ENCODE measurements around the gene DNAJC3.
"Not testable (repeated sequence)": the region's sequence is repeated elsewhere in the genome, so short reads cannot be mapped to it uniquely, and the experiment has no call there.

DNAJC3 gene, protein sequence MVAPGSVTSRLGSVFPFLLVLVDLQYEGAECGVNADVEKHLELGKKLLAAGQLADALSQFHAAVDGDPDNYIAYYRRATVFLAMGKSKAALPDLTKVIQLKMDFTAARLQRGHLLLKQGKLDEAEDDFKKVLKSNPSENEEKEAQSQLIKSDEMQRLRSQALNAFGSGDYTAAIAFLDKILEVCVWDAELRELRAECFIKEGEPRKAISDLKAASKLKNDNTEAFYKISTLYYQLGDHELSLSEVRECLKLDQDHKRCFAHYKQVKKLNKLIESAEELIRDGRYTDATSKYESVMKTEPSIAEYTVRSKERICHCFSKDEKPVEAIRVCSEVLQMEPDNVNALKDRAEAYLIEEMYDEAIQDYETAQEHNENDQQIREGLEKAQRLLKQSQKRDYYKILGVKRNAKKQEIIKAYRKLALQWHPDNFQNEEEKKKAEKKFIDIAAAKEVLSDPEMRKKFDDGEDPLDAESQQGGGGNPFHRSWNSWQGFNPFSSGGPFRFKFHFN

DNA sequence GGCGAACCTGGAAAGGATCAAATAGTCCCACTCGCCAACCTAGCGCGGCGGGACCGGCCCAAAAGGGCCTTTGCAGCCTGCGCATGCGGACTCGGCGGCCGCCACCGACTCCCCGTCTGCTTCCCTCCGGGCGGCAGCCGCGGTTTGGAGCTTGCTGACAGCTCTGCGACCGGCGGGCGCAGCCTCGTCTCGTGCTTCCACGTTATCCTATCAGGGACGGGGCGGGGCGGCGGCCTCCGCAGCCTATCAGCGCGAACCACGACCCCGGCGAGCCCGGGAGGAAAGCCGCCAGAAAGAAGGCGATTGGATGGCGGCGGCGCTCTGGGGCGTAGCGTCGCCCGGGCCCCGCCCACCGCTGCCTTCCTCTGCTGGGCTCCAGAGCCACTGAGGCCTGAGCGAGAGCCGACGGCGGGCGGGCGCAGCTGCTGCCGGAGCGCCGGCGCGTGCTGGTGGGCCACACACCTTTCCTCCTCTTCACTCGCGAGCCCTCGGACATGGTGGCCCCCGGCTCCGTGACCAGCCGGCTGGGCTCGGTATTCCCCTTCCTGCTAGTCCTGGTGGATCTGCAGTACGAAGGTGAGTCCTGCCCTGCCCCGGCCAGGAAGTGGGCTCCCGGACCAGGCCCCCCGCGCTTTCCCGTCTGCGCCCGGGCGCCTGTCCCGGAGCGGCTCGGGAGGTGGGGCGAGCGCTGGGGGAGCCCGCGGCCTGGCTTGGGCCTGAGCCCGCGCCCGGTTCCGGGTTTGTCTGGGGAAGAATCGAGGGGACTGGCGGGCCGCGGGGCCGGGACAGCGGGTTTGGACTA, at the start of gene DNAJC3:
TSS of gene DNAJC3 (plus strand) at position 378 of the 802 bp plus-strand sequence. CDS start at position 495, 117 bp downstream.
- DNase-seq, result peak; percentile 98

DNA sequence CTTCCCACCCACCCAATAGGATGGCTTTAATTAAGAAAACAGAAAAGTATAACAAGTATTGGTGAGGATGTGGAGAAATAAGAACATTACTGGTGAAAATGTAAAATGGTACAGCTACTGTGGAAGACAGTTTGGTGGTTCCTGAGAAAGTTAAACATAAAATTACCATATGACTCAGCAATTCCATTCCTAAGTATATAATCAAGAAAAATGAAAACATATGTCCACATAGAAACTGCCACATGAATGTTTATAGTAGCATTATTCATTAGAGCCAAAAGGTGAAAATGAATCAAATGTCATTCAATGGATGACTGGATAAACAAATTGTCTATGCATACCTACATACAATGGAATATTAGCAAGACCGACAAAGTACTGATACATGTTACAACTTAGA, 49.3 kb upstream of the DNAJC3 start:
- no peak for DNase-seq

DNA sequence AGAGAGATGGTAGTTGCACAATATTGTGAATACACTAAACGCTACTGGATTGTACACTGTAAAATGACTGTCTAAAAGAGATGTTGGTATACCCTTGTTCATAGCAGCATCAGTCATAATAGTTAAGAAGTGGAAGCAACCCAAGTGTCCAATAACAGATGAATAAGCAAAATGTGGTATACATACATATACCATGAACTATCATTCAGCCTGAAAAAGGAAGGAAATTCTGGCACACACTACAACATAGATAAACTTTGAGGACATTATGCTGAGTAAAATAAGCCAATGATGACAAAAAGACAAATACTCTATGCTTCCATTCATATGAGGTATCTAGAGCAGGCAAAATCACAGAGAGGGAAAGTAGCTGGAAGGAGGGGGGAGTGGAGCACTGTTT, 48.5 kb upstream of the DNAJC3 start:
- no peak for DNase-seq

DNA sequence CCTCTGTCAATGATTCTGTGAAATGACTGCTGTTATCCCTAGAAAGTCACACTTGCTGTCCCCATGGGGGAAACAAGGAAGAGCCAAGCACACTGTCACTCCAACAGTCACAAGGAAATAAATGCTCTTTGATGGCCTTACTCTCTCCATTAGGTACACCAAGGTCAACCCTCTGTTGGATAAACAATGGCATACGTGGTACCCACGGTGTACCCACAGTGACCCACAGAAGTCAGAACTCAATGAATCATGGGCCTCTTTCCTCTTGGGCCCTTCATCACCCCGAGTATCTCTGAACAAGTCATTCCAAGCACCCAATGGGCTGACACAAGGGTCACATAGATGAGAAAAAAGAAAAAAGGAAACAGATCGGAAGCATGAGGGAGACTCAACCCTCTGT, 47.9 kb upstream of the DNAJC3 start:
- DNase-seq, result no peak

DNA sequence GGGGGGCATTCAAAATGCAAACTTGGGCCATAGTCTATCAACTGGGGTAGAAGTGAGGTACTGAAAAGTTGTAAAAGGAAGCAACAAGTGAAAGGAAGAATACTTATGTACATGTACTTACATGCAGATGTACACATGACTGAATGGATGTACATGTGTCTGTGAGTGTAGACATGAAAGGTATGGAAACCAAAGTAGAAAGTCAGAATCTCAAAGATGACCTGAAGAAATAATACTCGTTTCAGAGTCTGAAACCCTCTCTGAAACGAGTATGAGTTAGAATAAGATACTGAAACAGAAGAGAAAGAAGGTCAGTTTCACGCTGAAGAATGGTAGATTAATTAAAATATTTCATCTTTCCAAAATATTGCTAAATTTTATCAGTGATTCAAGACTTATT, 46.3 kb upstream of the DNAJC3 start:
- no peak for DNase-seq

DNA sequence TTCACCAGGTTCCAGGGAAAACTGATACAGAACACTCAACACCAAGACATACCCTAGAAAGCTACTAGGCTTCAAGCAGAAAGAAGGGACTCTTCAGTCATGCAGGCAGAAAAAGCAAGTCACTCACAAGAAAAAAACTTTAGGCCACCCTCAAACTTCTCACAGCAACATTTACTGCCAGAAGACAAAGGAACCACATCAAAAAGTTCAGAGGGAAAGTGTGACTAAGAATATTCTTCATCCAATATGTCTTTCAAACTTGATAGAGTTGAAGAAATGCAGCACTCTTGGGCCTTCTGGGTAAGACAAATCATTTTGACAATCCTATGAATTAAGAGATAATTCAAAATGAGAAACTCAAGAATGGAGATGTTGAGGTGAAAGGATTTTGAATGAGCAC, 40.1 kb upstream of the DNAJC3 start:
- no peak for DNase-seq

DNA sequence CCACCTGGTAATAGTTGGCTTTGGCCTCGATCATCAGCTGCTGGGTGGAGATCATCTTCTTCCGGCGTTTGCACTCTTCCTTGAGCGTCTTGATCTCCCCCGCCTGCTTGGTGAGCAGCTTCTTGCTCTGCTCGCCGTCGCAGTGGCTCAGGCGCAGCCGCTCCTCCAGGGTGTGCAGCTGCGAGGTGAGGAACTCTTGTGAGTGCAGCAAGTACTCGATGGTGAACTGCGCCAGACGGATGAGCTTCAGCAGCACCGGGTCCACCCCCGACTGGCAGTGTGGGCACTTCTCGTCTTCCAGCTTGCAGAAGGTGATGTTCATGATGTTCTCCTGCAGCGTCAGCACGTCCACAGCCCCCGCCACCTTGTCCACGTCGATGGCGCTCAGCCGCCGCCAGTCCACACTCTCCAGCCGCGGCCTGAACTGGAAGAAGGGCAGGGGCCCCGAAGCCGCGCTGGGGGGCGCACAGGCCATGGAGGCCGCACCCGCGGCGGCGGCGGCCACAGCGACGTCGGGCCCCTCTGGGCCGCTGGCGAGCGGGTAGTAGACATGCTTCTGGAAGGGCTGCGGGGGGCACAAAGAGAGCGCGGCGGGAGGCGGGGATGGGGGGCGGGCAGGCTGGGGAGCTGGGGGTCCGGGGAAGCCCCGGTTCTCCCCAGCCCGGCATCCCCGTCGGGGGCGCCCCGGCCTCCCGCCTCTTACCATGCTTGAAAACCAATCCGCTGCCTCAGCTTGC, 35.5 kb upstream of the DNAJC3 start:
- DNase-seq, result no peak

DNA sequence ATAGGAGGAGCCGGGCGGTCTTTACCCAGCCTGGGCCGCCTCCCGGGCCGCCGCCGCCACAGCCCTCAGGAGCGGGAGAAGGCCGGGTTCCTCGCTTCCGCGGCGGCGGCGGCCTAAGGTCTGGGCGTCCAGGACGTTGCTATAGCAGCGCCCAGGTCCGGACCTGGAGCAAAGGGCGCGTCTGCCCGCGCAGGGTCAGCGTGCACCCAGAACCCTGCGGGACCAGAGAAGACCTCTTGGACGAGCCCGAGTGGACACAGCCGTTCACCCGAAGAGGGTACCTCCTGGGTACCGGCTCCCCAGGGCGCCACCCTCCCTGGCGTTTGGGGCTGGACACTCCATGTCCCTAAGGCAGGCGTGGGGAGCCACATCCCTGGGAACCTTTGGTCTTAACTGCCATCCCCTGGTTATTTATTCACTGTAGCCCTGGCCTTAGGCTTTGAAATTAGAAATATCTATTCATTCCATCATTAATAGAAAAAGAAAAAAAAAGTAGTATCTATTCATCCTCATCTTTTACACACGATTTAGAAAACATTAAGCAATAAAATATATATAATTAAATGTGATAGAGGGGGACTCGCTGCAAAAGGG, 34.8 kb upstream of the DNAJC3 start:
- no peak for DNase-seq

DNA sequence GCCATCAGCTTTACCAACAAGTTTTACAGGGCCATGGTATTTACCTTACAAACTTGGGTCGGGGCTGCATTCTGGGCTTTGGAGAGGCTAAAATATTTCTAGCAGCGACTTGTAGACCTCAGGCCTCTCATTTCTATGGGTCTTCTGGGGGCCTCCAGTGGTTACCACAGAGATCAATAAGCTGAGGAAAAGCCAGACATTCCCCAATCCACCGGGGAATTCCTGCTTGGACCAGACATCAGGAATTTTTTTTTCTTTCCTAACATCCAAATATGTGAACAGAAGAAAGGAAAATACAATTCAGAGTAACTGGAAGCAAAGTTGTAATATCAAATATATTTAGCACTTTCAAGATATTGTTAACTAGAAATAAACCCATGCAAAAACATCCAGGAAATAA, 33.9 kb upstream of the DNAJC3 start:
- DNase-seq, result no peak

DNA sequence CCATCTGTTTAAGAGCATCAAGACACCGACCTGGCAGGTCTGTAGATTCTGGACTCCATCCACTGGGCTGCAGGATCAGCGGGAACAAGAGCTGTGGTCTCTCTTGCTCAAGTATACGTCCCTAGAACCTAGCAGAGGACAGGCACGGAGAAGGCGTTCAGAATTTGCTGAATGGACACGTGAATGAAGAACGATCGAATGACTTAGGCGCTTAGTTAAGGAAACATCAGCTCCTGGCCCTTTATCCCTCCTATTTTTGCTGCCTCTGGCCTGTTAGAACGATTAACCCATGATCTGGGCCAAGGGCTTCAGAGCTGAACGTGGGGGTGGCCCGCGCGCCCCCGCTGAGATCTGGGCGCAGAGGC, 33.4 kb upstream of the DNAJC3 start:
- DNase-seq, result no peak

DNA sequence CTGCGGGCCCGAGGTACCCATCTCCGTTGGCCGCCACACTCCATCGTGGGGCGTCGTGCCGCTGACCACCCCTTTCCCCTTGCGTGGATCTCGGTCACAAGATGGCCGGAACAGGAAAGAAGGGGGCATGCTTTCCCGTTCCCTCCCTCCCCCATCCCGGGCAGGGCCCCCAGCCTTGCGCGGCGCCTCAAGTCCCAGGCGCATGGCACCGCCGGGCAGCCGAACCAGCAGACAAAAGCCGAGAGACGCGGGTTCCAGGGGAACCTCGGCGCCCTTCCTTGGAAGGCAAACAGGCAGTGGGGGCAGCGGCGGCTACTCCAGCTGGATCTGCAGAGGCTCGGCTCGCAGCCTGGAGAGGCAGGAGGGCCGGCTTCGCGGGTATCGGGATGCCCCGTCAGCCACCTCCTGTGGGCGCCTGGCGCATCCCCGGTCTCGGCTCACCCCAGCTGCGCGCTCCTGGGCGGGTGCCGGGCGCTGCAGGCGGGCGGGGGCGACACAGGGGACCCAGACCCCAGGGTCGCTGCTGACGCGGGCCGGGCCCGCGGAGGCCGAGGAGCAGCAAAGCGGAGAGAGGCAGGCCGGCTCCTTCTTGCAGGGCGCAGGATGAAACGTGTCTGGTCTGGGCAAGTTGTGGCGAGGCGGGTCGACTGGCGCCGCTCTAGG, 32.9 kb upstream of the DNAJC3 start:
- no peak for DNase-seq

DNA sequence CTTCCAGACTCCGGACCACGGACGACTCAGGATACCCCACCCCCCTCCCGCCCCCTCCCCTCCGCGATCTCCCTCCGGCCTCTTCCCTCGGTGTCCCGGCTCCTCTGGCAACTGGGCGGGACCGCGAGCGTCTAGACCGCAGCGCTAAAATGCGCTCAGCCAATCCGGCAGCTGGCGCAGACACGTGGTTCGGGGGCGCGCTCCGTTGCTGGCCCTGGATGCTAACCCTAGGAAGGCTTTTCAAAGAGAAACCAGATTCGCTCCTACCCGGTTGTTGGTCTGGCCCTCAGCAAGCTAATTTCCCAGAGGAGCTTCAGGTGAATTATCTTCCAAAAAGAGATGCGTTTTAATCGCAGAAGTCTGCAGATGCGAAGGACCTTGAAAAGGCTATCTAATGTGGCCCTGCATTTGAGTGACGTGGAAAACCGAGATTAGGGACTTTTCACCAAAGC, 32.3 kb upstream of the DNAJC3 start, which contains the start of gene DZIP1:
TSS of gene DZIP1 (minus strand) at position 106 of the 452 bp plus-strand sequence. CDS start 2,677 bp downstream, outside the sequence.
- DNase-seq, result peak; percentile 24

DNA sequence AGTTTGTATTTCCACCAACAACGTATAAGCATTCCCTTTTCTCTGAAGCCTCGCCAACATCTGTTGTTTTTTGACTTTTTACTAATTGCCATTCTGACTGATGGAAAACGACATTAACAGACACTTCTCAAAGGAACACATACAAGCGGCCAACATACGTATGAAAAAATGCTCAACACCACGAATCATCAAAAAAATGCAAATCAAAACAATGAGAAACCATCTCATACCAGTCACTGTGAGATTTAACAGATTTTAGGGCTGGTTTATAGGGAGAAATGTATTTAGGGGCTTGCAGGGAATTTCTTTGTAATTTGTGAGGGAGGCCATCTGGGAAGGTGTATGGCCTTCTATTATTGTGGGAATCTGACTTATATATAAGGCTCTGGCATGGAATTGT, 29.6 kb upstream of the DNAJC3 start:
- DNase-seq, result no peak

DNA sequence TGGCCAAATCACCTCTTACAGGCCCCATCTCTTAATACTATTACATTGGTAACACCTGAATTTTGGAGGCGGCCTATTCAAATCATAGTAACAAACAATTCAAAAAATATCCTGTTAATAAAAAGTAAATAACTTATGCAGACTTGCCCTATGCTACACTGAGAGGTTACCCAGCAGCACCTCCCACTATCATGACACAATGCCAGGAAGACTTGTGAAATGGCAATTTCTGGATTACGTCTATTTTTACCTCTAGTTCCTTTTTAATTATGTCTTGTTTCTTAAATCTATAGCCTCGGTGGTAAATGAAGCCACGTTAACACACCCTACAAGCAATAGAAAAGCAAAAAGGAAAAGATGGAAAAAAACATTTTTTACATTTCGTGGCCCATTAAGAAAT, 26.2 kb upstream of the DNAJC3 start:
- peak; percentile 23 for DNase-seq

DNA sequence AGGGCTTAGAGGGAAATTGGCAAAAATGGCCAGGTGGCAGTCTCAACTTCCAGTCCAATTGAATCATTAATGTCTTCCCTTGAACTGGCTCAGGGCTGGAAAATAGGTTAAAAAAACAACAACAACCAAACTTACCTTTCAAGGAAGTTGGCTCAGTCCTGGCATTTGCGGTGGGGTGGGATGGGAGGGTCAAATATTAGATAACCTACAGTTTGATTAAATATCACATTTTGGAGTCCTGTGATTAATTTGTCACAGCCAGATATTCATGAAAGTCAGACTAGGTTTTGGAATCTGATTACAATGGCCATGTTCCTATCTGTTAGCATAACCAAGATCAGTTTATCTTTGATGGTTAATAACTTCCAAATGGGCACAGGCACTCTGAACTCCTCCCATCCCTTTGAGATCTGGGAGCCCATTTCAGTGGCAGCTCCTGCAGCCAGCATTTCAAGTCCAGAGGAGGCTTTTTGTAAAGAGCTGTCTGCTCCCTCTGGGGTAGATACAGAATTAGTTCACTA, 24.6 kb upstream of the DNAJC3 start:
- DNase-seq, result no peak

DNA sequence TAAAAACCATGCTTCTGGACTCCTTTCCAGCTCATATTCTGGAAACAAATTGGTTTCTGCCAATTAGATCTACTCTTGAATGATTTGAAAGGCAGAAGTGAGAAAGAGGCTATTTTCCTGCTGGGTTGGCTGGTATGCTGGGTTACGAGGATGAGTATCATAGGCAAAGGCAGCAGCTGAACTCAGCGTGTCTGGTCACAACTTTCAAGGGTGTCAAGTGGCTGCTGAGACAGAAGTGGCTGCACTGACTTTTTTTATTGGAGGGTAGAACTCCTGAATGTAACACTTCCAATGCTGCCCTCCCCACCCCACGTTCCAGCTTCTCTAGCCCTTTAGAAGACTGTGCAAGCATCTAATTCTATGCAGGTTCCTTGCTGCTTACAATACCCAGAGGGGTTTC, 24.1 kb upstream of the DNAJC3 start:
- no peak for DNase-seq

DNA sequence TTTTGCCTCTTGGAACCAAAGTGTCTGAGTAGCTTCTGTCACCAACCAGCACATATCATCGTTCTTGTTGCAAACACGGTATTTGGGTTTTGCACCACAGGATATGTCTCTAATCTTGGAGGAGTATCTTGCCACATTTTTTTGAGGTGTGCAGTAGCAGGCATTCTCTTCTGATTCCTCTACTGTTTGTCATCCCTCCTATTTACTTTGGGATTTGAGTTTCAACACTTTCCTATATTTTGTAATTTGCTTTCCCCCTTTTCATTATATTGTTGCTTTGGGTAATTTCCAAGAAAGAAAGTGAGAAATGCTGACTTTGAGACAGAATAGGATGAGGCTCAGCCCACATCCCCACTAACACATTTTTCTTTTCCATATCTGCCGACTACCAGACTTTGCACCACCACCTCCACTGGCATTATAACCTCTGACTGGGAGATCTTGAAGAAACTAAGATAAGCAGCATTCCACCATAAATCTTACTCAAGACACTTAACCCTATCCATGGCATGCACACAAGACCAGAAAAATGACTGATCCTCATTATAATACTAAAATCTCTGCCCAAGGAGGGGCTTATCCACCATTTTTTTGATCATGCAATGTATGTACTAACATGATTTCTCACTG, 20.4 kb upstream of the DNAJC3 start:
- no peak for DNase-seq

DNA sequence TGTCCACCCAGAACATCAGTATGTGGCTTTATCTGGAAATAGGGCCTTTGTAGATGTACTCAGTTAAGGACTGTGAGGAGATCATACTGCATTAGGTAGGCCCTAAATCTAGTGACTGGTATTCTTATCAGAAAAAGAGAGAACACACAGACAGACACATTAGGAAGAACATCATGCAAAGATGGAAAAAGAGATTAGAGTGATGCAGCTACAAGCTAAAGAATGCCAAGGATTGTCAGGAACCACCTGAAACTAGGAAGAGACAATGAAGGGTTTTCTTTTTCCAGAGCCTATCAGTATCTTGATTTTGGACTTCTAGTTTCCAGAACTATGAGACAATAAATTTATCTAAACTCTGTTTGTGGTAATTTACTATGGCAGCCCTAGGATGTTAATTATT, 17.4 kb upstream of the DNAJC3 start:
- no peak for DNase-seq

DNA sequence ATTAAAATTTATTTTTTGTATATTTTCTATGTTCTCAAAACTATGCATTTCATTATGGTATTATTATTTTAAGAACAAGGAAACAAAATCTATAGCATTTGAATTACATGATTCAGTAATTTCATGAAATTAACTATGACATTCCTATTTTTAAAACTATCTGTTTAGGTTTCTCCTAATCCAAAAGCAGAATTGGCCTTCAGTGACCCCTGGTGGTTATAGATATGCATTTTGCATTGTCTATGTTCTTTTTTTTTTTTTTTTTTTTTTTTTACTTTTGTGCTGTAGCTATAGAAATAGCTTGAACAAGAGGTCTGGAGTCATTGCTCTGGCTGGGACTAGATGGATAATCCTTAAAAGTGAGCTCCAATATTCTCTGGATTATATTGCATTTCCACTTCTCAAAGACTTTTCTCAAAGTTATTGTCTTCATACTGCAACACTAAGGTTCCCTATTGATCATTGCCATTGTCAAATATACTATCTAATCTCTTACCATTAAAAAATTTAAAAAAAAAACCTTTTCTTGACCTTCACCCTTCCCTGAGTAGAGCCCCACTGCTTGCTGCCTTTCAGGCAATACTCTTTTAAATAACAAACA, 15.9 kb upstream of the DNAJC3 start:
- peak; percentile 32 for DNase-seq

DNA sequence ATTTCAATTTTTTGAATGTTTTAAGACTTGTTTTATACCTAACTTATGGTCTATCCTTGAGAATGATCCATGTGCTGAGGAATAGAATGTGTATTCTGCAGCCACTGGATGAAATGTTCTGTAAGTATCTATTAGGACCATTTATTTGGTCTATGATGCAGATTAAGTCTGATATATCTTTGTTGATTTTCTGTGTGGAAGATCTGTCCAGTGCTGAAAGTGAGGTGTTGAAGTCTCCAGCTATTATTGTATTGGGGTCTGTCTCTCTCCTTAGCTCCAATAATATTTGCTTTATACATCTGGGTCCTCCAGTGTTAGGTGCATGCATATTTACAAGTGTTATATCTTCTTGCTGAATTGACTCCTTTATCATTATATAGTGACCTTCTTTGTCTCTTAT, 9.7 kb upstream of the DNAJC3 start:
- DNase-seq, result not testable (repeated sequence)

DNA sequence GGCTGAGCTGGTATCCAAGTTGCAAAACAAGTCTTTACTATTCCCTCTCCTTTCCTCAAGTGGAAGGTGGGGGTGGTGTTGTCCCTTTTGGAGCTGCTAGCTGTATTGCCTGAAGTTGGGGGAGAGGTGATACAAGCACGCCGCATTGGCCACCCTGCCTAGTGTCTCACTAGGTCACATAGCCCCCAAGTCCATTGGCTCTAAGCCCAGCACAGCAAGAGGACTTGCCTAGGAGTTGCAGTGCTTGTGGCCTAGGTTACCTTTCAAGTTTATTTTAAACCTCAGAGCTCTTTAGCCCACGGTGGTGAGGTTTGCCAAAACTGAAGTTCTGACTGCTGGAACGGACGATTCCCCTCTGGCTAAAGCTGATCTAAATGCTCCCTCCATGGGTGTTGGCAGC, 5.3 kb upstream of the DNAJC3 start:
- DNase-seq, result no peak
